Measurements from ENCODE around the gene RNU1-1. TPM values are rescaled to one million over a fixed set of nuclear protein-coding genes. Genes with fewer than 3 reads are reported as not detected.
"Not testable (repeated sequence)": the region's sequence is repeated elsewhere in the genome, so short reads cannot be mapped to it uniquely, and the experiment has no call there.

The RNU1-1 gene
- total and polyA plus RNA-seq, 2 of the 8 experiments (the other 6 are each of a cell fraction or from before 2014, with no cell fraction given) = 145 to 1,303 TPM

DNA sequence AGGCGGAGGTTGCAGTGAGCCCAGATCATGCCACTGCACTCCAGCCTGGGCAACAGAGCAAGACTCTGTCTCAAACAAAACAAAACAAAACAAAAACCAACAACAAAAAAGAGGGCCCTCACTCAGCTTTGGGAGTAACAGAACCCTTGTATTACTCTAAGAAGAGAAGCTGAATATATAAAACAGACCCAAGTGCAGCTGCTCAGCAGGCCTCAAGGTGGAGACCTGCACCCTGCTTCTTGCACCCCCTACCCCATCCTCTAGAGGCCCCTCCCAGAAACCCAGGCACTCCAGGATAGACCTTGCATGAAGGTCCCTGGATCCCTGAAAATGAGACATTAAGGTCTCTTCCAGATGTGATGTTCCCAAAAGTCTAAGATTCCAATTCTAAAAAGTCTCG, 39.2 kb downstream of the RNU1-1 start:
- H4K8ac ChIP-seq (ENCODE audit: extremely low read depth, insufficient read depth, low read length); H3K4ac ChIP-seq (replicated peaks; ENCODE audit: insufficient read length, low read depth, low read length); H3K9ac ChIP-seq (replicated peaks in 1 of 4; ENCODE audit: extremely low read depth in 1 of 4, low read depth in 3 of 4, low read length in 3 of 4); H4K5ac ChIP-seq (ENCODE audit: insufficient read length, low read depth, low read length); H3K79me2 ChIP-seq (ENCODE audit: control insufficient read depth in 1 of 2, insufficient read depth in 2 of 2, low read length in 2 of 2); H3K27ac ChIP-seq (ENCODE audit: low read depth, low read length); H3K27me3 ChIP-seq (replicated peaks in 1 of 4; ENCODE audit: control insufficient read depth in 3 of 4, extremely low read depth in 1 of 4, insufficient read depth in 3 of 4, low read length in 3 of 4); H3K23me2 ChIP-seq (ENCODE audit: low read depth, low read length); H3K9me3 ChIP-seq (ENCODE audit: insufficient read depth in 2 of 2, low read depth in 1 of 2, low read length in 1 of 2); H2BK15ac ChIP-seq (ENCODE audit: low read length); H3K23ac ChIP-seq (ENCODE audit: insufficient read length); H3K4me3 ChIP-seq (ENCODE audit: extremely low read depth in 1 of 4, insufficient read depth in 2 of 4, low read depth in 3 of 4, low read length in 4 of 4); DNase-seq (ENCODE audit: low read depth in 1 of 2, low spot score in 2 of 2); H4K20me1 ChIP-seq (replicated peaks in 1 of 2; ENCODE audit: control insufficient read depth in 1 of 2, insufficient read depth in 2 of 2, low read length in 2 of 2); H2BK20ac ChIP-seq (ENCODE audit: low read length); H2BK12ac ChIP-seq (ENCODE audit: low read depth, low read length); H3K4me2 ChIP-seq (ENCODE audit: insufficient read depth in 1 of 2, low read depth in 2 of 2, low read length in 2 of 2); H3K4me1 ChIP-seq (replicated peaks in 1 of 4; ENCODE audit: control insufficient read depth in 3 of 4, insufficient read depth in 4 of 4, low read length in 3 of 4); H3K56ac ChIP-seq (replicated peaks; ENCODE audit: insufficient read length, low read depth, low read length); H3K18ac ChIP-seq (ENCODE audit: extremely low read depth, low read length); H2AK5ac ChIP-seq (ENCODE audit: low read depth, low read length); H3K14ac ChIP-seq (ENCODE audit: insufficient read length); H2BK120ac ChIP-seq (replicated peaks; ENCODE audit: low read depth, low read length); H3K79me1 ChIP-seq (ENCODE audit: low read depth, low read length); H2BK5ac ChIP-seq (ENCODE audit: low read depth, low read length); H4K91ac ChIP-seq (replicated peaks; ENCODE audit: insufficient read length, low read length); H2AFZ ChIP-seq (ENCODE audit: low read length); FAIRE-seq: not testable (repeated sequence)
- TF ChIP-seq RAD21 (IDR thresholded peaks at IDR 0.05 in 1 of 2, conservative IDR thresholded peaks at IDR 0.05 in 1 of 2; ENCODE audit: low read depth in 2 of 2, low read length in 2 of 2) = peak; percentile 61 to 74
- TF ChIP-seq, protein P1, sequence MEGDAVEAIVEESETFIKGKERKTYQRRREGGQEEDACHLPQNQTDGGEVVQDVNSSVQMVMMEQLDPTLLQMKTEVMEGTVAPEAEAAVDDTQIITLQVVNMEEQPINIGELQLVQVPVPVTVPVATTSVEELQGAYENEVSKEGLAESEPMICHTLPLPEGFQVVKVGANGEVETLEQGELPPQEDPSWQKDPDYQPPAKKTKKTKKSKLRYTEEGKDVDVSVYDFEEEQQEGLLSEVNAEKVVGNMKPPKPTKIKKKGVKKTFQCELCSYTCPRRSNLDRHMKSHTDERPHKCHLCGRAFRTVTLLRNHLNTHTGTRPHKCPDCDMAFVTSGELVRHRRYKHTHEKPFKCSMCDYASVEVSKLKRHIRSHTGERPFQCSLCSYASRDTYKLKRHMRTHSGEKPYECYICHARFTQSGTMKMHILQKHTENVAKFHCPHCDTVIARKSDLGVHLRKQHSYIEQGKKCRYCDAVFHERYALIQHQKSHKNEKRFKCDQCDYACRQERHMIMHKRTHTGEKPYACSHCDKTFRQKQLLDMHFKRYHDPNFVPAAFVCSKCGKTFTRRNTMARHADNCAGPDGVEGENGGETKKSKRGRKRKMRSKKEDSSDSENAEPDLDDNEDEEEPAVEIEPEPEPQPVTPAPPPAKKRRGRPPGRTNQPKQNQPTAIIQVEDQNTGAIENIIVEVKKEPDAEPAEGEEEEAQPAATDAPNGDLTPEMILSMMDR (IDR thresholded peaks at IDR 0.05; ENCODE audit: control extremely low read depth in 1 of 3, insufficient read depth in 1 of 3, low read depth in 1 of 3, low read length in 3 of 3) = peak; percentile 52 to 89 (median 61)
- ChIA-PET CTCF (ENCODE audit: partially characterized antibody) (interaction anchor here (0.7 to 2.4 kb wide), 12 partner anchors 8 to 150 kb away, joined by 3 to 17 read pairs (median 5); no protein-coding TSS in a partner anchor), POLR2A (ENCODE audit: partially characterized antibody) (interaction anchor here (0.7 to 1.1 kb wide), 2 partner anchors 15 to 22 kb away, joined by 3 to 5 read pairs; no protein-coding TSS in a partner anchor)
- 91% methylated on average over 2 of the region's 2 CpGs; no CpG with 5 or more reads in 1 of the 2 experiments for WGBS, 2 experiments (ENCODE audit: extremely low coverage in 1 of 2, insufficient coverage in 1 of 2, insufficient read length in 1 of 2, insufficient replicate concordance in 2 of 2, low coverage in 1 of 2, low lambda C conversion rate in 2 of 2, missing lambda C conversion rate in 1 of 2)
- H3K36me3 ChIP-seq (ENCODE audit: control insufficient read depth in 2 of 4, insufficient read depth in 4 of 4, low read length in 3 of 4) = peaks cover 4 to 23% (median 9%) of the 10 kb centered on the region in 4 experiments; a peak in 6 of 8 replicates

Measured in H1 (cell line).